Measurements from ENCODE around the gene CNGA3.

DNA sequence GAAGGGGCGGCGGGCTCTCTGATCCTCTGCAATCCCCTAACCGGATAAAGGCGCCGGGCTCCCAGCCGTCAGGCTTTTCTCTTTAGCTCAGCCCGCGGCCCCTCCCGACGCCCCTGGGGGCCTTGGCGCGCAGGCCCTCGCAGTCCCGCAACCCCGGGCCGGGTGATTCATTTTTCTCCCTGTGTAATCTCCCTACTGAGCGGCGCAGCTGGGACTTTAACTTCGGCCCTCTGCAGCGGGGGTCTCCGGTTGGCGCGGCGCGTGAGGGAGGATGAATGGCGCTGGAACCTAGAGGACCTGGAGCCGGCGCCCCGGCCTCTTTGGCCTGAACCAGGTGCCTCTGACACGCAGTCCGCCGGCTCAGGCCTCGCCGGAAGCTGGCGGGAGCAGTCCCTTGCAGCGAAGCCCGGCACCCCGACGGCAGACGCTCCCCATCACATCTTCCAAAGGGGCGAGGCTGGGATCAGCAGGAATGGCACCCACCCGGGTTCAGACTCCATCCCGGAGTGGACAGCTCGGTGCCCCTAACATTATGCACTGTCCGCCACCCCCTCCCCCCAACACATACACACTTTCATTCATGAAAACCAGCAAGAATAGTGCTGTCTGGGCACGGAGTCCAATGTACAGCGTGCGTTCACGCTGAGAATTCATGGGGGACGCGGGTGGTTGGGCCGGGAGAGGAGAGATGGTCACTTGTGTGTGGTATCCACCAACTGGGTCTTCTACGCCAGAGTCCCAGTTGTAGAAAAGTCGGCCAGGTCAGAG is 1.2 kb downstream of the CNGA3 start:
- TF ChIP-seq, protein P1, sequence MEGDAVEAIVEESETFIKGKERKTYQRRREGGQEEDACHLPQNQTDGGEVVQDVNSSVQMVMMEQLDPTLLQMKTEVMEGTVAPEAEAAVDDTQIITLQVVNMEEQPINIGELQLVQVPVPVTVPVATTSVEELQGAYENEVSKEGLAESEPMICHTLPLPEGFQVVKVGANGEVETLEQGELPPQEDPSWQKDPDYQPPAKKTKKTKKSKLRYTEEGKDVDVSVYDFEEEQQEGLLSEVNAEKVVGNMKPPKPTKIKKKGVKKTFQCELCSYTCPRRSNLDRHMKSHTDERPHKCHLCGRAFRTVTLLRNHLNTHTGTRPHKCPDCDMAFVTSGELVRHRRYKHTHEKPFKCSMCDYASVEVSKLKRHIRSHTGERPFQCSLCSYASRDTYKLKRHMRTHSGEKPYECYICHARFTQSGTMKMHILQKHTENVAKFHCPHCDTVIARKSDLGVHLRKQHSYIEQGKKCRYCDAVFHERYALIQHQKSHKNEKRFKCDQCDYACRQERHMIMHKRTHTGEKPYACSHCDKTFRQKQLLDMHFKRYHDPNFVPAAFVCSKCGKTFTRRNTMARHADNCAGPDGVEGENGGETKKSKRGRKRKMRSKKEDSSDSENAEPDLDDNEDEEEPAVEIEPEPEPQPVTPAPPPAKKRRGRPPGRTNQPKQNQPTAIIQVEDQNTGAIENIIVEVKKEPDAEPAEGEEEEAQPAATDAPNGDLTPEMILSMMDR (IDR thresholded peaks at IDR 0.05; ENCODE audit: low read depth, low read length): no peak
- TF ChIP-seq EZH2phosphoT487 (IDR thresholded peaks at IDR 0.05; ENCODE audit: low read depth): no peak

Measured in OCI-LY3 (cell line).